Breast epithelium (tissue), 4 donors: Measurements from ENCODE around the gene PLXNA4. TPM values are rescaled to one million over a fixed set of nuclear protein-coding genes. Genes with fewer than 3 reads are reported as not detected.

Experiments
- DNase-seq, 2 donors: peaks; one replicate each; pipeline ENCODE4 v3.0.0-alpha.2; 2019; ENCODE audit warnings: low spot score in 2 of 2
- H3K27ac ChIP-seq, 2 donors: fragments of 200-600 bp; sonication (generic) in 1 of 2; one replicate each; pipeline ENCODE4 v1.5.1; 2016 to 2019; ENCODE audit warnings: mild to moderate bottlenecking in 1 of 2
- H3K27me3 ChIP-seq, 2 donors: fragments of 200-600 bp; sonication (generic) in 1 of 2; one replicate each; pipeline versions ENCODE4 v1.5.1 to v1.6.0; 2017 to 2019; ENCODE audit warnings: control low read depth in 1 of 2, mild to moderate bottlenecking in 1 of 2
- H3K36me3 ChIP-seq: fragments of 200-600 bp; one replicate; pipeline ENCODE4 v1.5.1; 2019
- H3K4me1 ChIP-seq, 2 donors: fragments of 200-600 bp; sonication (generic); one replicate each; pipeline ENCODE4 v1.5.1; 2016 to 2019; ENCODE audit warnings: control low read depth in 1 of 2
- H3K4me3 ChIP-seq, 3 donors: fragments of 200-600 bp; sonication (generic); 1 replicate in 2 of 3; 2 replicates in 1 of 3; pipeline ENCODE4 v1.5.1; 2016 to 2019; ENCODE audit warnings: mild to moderate bottlenecking in 3 of 3, moderate library complexity in 2 of 3
- H3K9me3 ChIP-seq, 2 donors: fragments of 200-600 bp; sonication (generic) in 1 of 2; one replicate each; pipeline ENCODE4 v1.5.1; 2016 to 2019; ENCODE audit warnings: control low read depth in 1 of 2
- POLR2A ChIP-seq: fragments of 450-650 bp; IDR thresholded peaks from one replicate; pipeline ENCODE4 v1.6.1; 2016; ENCODE audit warnings: antibody characterized with exemption, mild to moderate bottlenecking, moderate library complexity
- POLR2AphosphoS5 ChIP-seq, 3 donors: sonication (generic); formaldehyde crosslinking; IDR thresholded peaks; one replicate each; pipeline ENCODE4 v1.6.1; 2017; ENCODE audit warnings: antibody characterized with exemption in 3 of 3
- intact Hi-C: fragments of 100-400 bp; cut with DNase I; formaldehyde crosslinking; loops from one replicate; pipeline ENCODE4 v1.15.1; 2023; ENCODE audit warnings: low total_unique reads
- total RNA-seq, 3 donors: library from RNA; depleted of rRNA; stranded (reverse); fragments of >200 nt; gene quantifications; one replicate each; pipeline ENCODE4 v1.1.0, GENCODE V29; 2016
- TF ChIP-seq, protein P1 (sequence below), 3 donors: fragments of 450-650 bp; IDR thresholded peaks; one replicate each; pipeline ENCODE4 v1.5.1; 2016 to 2017; ENCODE audit warnings: antibody characterized with exemption in 3 of 3, mild to moderate bottlenecking in 3 of 3, moderate library complexity in 3 of 3

Gene PLXNA4
- total RNA-seq, 3 donors from 2014 or later = 7.2 to 32.5 (median 26.2) TPM

DNA sequence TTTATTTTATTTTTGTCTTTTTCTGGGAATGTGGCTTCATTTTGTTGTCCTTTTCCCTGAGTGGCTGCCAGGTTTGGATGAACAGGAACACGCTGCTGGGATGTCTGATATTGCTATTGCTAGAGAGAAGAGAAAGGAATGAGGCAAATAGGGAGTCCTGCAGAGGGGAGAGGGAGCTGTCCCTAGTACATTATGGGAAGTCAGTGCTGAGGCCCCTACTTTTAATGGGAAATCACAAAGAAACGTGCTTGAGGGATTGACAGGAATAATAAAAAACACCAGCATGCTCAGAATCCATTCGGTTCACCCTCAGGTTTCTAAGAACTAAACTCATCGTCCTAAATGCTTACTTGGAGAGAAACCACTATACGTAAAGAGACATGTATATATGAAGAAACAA is 306.6 kb downstream of the PLXNA4 start:
- DNase-seq = no peak
- intact Hi-C loops = loop anchor here (1.0 kb wide), 1 partner anchor 20 kb away; no protein-coding TSS in a partner anchor
- Histone ChIP-seq H3K36me3 (no peaks in the 10 kb centered on the region), H3K27me3 (no peaks in the 10 kb centered on the region), H3K4me1 (no peaks in the 10 kb centered on the region), H3K9me3 (no peaks in the 10 kb centered on the region), H3K27ac (no peak overlapping the region), H3K4me3 (no peak overlapping the region)
- no peak for TF ChIP-seq POLR2AphosphoS5 (IDR thresholded peaks at IDR 0.05)
- TF ChIP-seq, protein P1, sequence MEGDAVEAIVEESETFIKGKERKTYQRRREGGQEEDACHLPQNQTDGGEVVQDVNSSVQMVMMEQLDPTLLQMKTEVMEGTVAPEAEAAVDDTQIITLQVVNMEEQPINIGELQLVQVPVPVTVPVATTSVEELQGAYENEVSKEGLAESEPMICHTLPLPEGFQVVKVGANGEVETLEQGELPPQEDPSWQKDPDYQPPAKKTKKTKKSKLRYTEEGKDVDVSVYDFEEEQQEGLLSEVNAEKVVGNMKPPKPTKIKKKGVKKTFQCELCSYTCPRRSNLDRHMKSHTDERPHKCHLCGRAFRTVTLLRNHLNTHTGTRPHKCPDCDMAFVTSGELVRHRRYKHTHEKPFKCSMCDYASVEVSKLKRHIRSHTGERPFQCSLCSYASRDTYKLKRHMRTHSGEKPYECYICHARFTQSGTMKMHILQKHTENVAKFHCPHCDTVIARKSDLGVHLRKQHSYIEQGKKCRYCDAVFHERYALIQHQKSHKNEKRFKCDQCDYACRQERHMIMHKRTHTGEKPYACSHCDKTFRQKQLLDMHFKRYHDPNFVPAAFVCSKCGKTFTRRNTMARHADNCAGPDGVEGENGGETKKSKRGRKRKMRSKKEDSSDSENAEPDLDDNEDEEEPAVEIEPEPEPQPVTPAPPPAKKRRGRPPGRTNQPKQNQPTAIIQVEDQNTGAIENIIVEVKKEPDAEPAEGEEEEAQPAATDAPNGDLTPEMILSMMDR (IDR thresholded peaks at IDR 0.05) = no peak
- TF ChIP-seq POLR2A = no peak

DNA sequence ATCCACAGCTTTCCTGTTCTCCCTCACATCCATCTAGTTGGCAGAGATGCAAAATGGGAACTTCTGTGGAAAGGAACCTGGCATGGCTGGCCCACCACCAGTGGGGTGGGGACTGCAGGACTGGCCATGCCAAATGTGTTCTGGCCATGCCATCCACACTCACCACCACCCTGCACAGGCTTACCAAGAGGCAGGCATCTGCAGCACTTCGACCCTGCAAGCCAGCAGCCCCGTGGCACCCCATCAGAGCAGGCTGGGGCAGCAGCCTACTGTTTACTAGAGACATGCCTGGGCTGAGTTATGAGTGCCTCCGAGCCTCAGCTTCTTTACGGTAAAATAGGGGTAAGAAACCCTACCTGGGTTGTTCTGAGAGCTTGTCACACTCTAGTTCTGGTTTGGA is 313.1 kb downstream of the PLXNA4 start:
- intact Hi-C loops = no loop called here
- no peaks in the 10 kb centered on the region for H3K9me3 ChIP-seq
- no peak overlapping the region for H3K27ac ChIP-seq
- DNase-seq = no peak
- TF ChIP-seq, protein P1 (IDR thresholded peaks at IDR 0.05) = no peak
- TF ChIP-seq POLR2A (no peak), POLR2AphosphoS5 (IDR thresholded peaks at IDR 0.05) (no peak)
- H3K4me3 ChIP-seq = no peak overlapping the region
- no peaks in the 10 kb centered on the region for H3K4me1 ChIP-seq
- no peaks in the 10 kb centered on the region for H3K27me3 ChIP-seq
- H3K36me3 ChIP-seq = no peaks in the 10 kb centered on the region

DNA sequence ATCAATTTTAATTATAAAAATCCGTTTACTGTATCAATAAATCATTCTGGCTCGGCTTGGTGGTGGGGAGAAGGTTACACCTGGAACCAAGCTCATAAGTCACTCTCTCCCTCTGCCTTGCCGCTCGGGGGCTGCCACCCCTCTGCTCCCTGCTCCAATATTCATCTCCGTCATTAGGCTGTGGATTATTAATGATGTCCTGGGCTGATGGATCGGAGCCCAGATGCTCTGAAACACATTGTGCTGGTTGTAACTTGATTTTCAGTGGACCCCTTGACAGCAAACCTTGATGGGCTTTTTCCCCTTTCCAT is 314.2 kb downstream of the PLXNA4 start:
- Histone ChIP-seq H3K4me1 (no peaks in the 10 kb centered on the region), H3K27ac (no peak overlapping the region), H3K4me3 (no peak overlapping the region), H3K36me3 (no peaks in the 10 kb centered on the region), H3K27me3 (no peaks in the 10 kb centered on the region), H3K9me3 (no peaks in the 10 kb centered on the region)
- TF ChIP-seq, protein P1 (IDR thresholded peaks at IDR 0.05) = no peak
- TF ChIP-seq POLR2A = no peak
- TF ChIP-seq POLR2AphosphoS5 (IDR thresholded peaks at IDR 0.05) = no peak
- no peak for DNase-seq
- intact Hi-C loops = no loop called here

DNA sequence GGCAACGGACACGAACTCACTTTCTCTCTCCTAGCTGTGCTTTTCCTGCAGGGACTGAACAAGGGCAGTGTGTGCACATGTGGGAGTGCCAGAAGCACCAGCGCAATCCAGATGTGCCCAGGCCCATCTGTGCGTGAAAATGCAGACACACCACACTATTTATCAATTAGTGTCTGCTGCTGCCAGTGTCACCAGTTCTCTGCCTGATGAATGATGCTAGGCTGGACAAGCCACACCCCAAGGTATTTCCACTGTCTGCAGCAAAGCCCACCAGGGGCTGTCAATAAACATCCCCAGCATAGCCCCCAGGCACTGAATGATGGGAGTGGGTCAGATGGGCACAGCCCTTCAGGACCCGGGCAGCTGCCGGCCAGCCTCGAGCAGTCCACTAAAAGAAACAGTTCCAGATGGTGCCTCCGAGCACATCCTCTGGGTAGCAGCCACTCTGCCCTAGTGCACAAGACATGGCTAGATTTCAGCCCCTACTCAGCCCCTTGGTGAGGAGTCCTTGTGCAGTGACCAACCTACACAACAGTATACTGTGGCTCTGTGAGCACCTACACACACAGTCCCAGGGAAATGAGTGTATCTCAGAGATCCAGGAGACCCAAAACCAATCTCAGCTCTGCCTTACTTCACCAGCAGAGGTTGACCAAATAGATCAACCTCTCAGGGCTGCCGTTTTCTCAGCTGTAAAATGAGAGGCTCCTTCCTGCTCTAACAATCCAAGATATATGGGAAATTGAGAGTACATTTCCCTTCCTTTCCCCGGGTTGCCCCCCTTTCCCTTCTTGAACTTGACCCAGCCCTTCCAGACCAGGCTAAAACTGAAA is 314.7 kb downstream of the PLXNA4 start:
- no peaks in the 10 kb centered on the region for H3K27me3 ChIP-seq
- intact Hi-C loops = no loop called here
- H3K9me3 ChIP-seq = no peaks in the 10 kb centered on the region
- H3K27ac ChIP-seq = no peak overlapping the region
- H3K36me3 ChIP-seq = no peaks in the 10 kb centered on the region
- H3K4me3 ChIP-seq = no peak overlapping the region
- DNase-seq = no peak
- TF ChIP-seq, protein P1 (IDR thresholded peaks at IDR 0.05) = no peak
- no peak for TF ChIP-seq POLR2AphosphoS5 (IDR thresholded peaks at IDR 0.05)
- TF ChIP-seq POLR2A = no peak
- no peaks in the 10 kb centered on the region for H3K4me1 ChIP-seq

DNA sequence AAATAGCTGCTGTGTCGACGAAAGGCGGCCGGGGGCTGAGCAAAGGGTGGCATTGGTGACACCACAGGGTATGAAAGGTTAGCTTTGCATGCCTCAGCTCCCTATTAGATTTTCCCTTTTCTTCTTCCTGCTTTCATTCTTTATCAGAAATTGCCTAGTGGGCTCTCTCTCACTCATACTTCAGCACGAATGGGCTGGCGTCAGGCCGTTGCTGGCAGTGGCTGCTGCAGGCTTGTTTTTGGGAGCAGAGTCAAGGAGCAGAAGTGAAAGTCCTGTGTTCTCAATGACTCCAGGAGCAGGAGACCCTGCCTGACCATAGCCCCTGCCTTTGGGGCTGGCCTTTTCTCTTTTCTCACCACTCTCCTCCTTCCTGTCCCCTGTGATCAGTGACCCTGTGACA is 318.0 kb downstream of the PLXNA4 start:
- DNase-seq = no peak
- no peak for TF ChIP-seq POLR2AphosphoS5 (IDR thresholded peaks at IDR 0.05)
- TF ChIP-seq POLR2A = no peak
- TF ChIP-seq, protein P1 (IDR thresholded peaks at IDR 0.05) = no peak
- no peaks in the 10 kb centered on the region for H3K9me3 ChIP-seq
- H3K27me3 ChIP-seq = no peaks in the 10 kb centered on the region
- no peak overlapping the region for H3K4me3 ChIP-seq
- no peaks in the 10 kb centered on the region for H3K4me1 ChIP-seq
- intact Hi-C loops = no loop called here
- H3K27ac ChIP-seq = no peak overlapping the region
- H3K36me3 ChIP-seq = no peaks in the 10 kb centered on the region
